K562 (cell line): ENCODE measurements around the gene RBM20. TPM values are rescaled to one million over a fixed set of nuclear protein-coding genes. Genes with fewer than 3 reads are reported as not detected.
A peak's percentile ranks its signal among the peaks of the same experiment; 100 is the strongest.

Experiments
- ATAC-seq: fragments of 200-7000 bp; cut with Tn5 transposase; 3 replicates; pipeline ENCODE4 v1.9.1; 2020; ENCODE audit warnings: moderate library complexity
- BruUV-seq: library from RNA; stranded (reverse); fragments of 400-500 nt; replicated peaks from 2 replicates; lab custom pipeline; 2021; lab: Mats Ljungman, UMichigan
- CTCF ChIA-PET: fragments of 300-600 bp; formaldehyde crosslinking; extraction: SDS; loops from one replicate; lab custom pipeline; 2021; ENCODE audit warnings: low intra/inter-chr PET ratio; lab: Yijun Ruan, JAX
- POLR2A ChIA-PET: fragments of 300-600, 350-650 bp; sonication (Branson Sonifier 250); formaldehyde crosslinking; extraction: SDS; loops from one replicate; lab custom pipeline; 2021; ENCODE audit warnings: antibody characterized with exemption, inconsistent platforms; lab: Yijun Ruan, JAX
- DNase-seq, 4 experiments: peaks; one replicate each; pipeline versions ENCODE4 v3.0.0 to v3.0.0-alpha.2; 2011 to 2018; ENCODE audit warnings: low spot score in 3 of 4, mixed read lengths in 3 of 4; ENCODE audit errors: extremely low read depth in 1 of 4
- FAIRE-seq: peaks from 2 replicates; lab custom pipeline; 2011; peaks lifted over from hg19 to GRCh38; lab: Jason Lieb, UNC
- H2AFZ ChIP-seq: 2 replicates; pipeline ENCODE4 v1.6.0; 2011; ENCODE audit warnings: low read depth, low read length, control low read depth, inconsistent platforms
- H3K27ac ChIP-seq: fragments of 200-600 bp; 3 replicates; pipeline ENCODE4 v1.8.0; 2011; ENCODE audit warnings: low read depth, mild to moderate bottlenecking, control low read depth, inconsistent platforms, low read length, moderate library complexity, mixed read lengths; ENCODE audit errors: extremely low read depth
- H3K27me3 ChIP-seq, 2 experiments: fragments of 300-600 bp in 1 of 2; 2 replicates in 1 of 2; 3 replicates in 1 of 2; pipeline versions ENCODE4 v1.6.0 to v1.8.0; 2011; ENCODE audit warnings: inconsistent platforms in 2 of 2, low read length in 2 of 2, mild to moderate bottlenecking in 1 of 2, mixed read lengths in 1 of 2, moderate library complexity in 1 of 2; ENCODE audit not compliant: control insufficient read depth in 2 of 2, insufficient read depth in 2 of 2
- H3K36me3 ChIP-seq: fragments of 300-600 bp; 3 replicates; pipeline ENCODE4 v1.8.0; 2011; ENCODE audit warnings: mild to moderate bottlenecking, low read length, inconsistent platforms; ENCODE audit not compliant: control insufficient read depth, insufficient read depth
- H3K4me1 ChIP-seq, 2 experiments: fragments of 200-600 bp in 1 of 2; replicated peaks in 1 of 2; 2 replicates in 1 of 2; 3 replicates in 1 of 2; pipeline versions ENCODE4 v1.5.1 to v1.8.0; 2011; ENCODE audit warnings: inconsistent platforms in 2 of 2, low read length in 2 of 2, mild to moderate bottlenecking in 1 of 2, mixed read lengths in 1 of 2, moderate library complexity in 1 of 2; ENCODE audit not compliant: control insufficient read depth in 2 of 2, insufficient read depth in 2 of 2
- H3K4me2 ChIP-seq: 2 replicates; pipeline ENCODE4 v1.6.1; 2011; ENCODE audit warnings: low read length, control low read depth, inconsistent platforms, mixed read lengths; ENCODE audit not compliant: insufficient read depth
- H3K4me3 ChIP-seq: fragments of 200-600 bp; sonication (generic), shearing (Covaris generic); 2 replicates; pipeline ENCODE4 v1.5.1; 2016; ENCODE audit warnings: control low read depth, inconsistent platforms
- H3K79me2 ChIP-seq: fragments of 200-600 bp; 3 replicates; pipeline ENCODE4 v1.8.0; 2011; ENCODE audit warnings: low read length, inconsistent platforms; ENCODE audit not compliant: control insufficient read depth, insufficient read depth
- H3K9ac ChIP-seq, 2 experiments: 2 replicates each; pipeline versions ENCODE4 v1.6.0 to v1.6.1; 2011; ENCODE audit warnings: low read depth in 2 of 2, low read length in 2 of 2, control low read depth in 1 of 2, inconsistent platforms in 1 of 2, mild to moderate bottlenecking in 1 of 2, mixed read lengths in 1 of 2; ENCODE audit not compliant: insufficient read depth in 1 of 2
- H3K9me1 ChIP-seq: one replicate; pipeline ENCODE4 v1.6.0; 2011; ENCODE audit warnings: inconsistent platforms, mild to moderate bottlenecking, low read length, moderate library complexity; ENCODE audit not compliant: control insufficient read depth, insufficient read depth
- H3K9me3 ChIP-seq: replicated peaks from 2 replicates; pipeline ENCODE4 v1.5.1; 2011; ENCODE audit warnings: low read depth, low read length, inconsistent platforms; ENCODE audit not compliant: control insufficient read depth, insufficient read depth
- H4K20me1 ChIP-seq: replicated peaks from 2 replicates; pipeline ENCODE4 v1.6.1; 2011; ENCODE audit warnings: low read length, inconsistent platforms, mixed read lengths; ENCODE audit not compliant: control insufficient read depth, insufficient read depth
- BCOR ChIP-seq: fragments of 450-650 bp; IDR thresholded peaks from 2 replicates; pipeline ENCODE4 v1.6.1; 2016
- DLX4 ChIP-seq: fragments of 250-450 bp; sonication (Bioruptor Pico); IDR thresholded peaks from 2 replicates; pipeline ENCODE4 v1.6.1; 2021; ENCODE audit warnings: mild to moderate bottlenecking
- EP300 ChIP-seq: IDR thresholded peaks from 2 replicates; pipeline ENCODE4 v1.6.1; 2012; ENCODE audit warnings: low read length, improper control_type of control experiment
- HDAC8 ChIP-seq: fragments of 450-650 bp; IDR thresholded peaks from 2 replicates; pipeline ENCODE4 v1.6.1; 2016; ENCODE audit warnings: mild to moderate bottlenecking, missing genetic modification characterization, moderate library complexity, missing compliant biosample characterization
- MAZ ChIP-seq, 2 experiments: fragments of 450-650 bp in 1 of 2; sonication (generic) in 1 of 2; formaldehyde crosslinking; IDR thresholded peaks in 1 of 2; conservative IDR thresholded peaks in 1 of 2; 2 replicates each; pipeline versions ENCODE4 v1.4.0 to v1.5.0; 2020; ENCODE audit warnings: mild to moderate bottlenecking in 1 of 2, missing genetic modification reagents in 1 of 2
- NUFIP1 ChIP-seq: fragments of 450-650 bp; IDR thresholded peaks from 2 replicates; pipeline ENCODE4 v1.6.1; 2018; ENCODE audit not compliant: partially characterized antibody
- ZEB2 ChIP-seq: fragments of 450-650 bp; IDR thresholded peaks from 2 replicates; pipeline ENCODE4 v1.6.1; 2016
- ZNF436 ChIP-seq: fragments of 250-450, 450-650 bp; sonication (Bioruptor Pico); formaldehyde crosslinking; IDR thresholded peaks from 2 replicates; pipeline ENCODE4 v1.7.0; 2020; ENCODE audit warnings: mild to moderate bottlenecking
- ZNF830 ChIP-seq: fragments of 250-450 bp; sonication (Bioruptor Pico); IDR thresholded peaks from 2 replicates; pipeline ENCODE4 v1.5.0; 2021; ENCODE audit warnings: mild to moderate bottlenecking
- WGBS: fragments of 100-300 bp; shearing (Covaris generic); methylation state at CpG from one replicate; pipeline ENCODE4 v1.1.6; 2016; ENCODE audit warnings: low coverage, mixed read lengths; ENCODE audit not compliant: insufficient coverage; ENCODE audit errors: missing lambda C conversion rate; 5-methylcytosine and 5-hydroxymethylcytosine counted together
- in situ Hi-C: fragments of 300-500 bp; cut with MboI; formaldehyde crosslinking; loops from 4 replicates; pipeline ENCODE4 v1.15.0; 2018; ENCODE audit warnings: inconsistent platforms, mixed read lengths
- intact Hi-C: fragments of 100-400 bp; cut with micrococcal nuclease; formaldehyde crosslinking; loops from 2 replicates; pipeline ENCODE4 v1.14.2; 2022
- polyA plus RNA-seq, 8 experiments: library from polyadenylated mRNA; depleted of rRNA in 4 of 8; stranded (reverse) in 5 of 8; unstranded in 3 of 8; fragments of >200 nt; fragmentation: Nextera tagmentation in 2 of 8; fragmentation: Illumina TruSeq in 1 of 8; extraction: Ambion mirVana in 2 of 8; extraction: Trizol in 1 of 8; gene quantifications; 2 replicates each; pipeline versions ENCODE4 v1.2.1 to v1.2.3, GENCODE V29; 2011 to 2014; ENCODE audit warnings: inconsistent platforms in 1 of 8, missing spikeins in 1 of 8
- total RNA-seq, 7 experiments: library from RNA; depleted of rRNA in 6 of 7; stranded (reverse); fragments of >200 nt in 6 of 7; fragmentation: Illumina TruSeq in 2 of 7; extraction: Trizol in 2 of 7; gene quantifications; 2 replicates each; pipeline versions ENCODE4 v1.2.1 to v1.2.3, GENCODE V29; 2011 to 2021; ENCODE audit warnings: low replicate concordance in 1 of 7
- TF ChIP-seq, protein P1 (sequence below): fragments of 450-650 bp; IDR thresholded peaks from 2 replicates; pipeline ENCODE4 v1.6.1; 2017; ENCODE audit warnings: antibody characterized with exemption

Gene RBM20
- total and polyA plus RNA-seq, 9 of the 15 experiments (the other 6 are each of a cell fraction or from before 2014, with no cell fraction given), result 0.63 to 5.7 (median 3.2) TPM

- TF ChIP-seq, protein P1, sequence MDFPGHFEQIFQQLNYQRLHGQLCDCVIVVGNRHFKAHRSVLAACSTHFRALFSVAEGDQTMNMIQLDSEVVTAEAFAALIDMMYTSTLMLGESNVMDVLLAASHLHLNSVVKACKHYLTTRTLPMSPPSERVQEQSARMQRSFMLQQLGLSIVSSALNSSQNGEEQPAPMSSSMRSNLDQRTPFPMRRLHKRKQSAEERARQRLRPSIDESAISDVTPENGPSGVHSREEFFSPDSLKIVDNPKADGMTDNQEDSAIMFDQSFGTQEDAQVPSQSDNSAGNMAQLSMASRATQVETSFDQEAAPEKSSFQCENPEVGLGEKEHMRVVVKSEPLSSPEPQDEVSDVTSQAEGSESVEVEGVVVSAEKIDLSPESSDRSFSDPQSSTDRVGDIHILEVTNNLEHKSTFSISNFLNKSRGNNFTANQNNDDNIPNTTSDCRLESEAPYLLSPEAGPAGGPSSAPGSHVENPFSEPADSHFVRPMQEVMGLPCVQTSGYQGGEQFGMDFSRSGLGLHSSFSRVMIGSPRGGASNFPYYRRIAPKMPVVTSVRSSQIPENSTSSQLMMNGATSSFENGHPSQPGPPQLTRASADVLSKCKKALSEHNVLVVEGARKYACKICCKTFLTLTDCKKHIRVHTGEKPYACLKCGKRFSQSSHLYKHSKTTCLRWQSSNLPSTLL, result no peak
- TF ChIP-seq ZNF436 (peak; percentile 91), BCOR (peak; percentile 91), HDAC8 (tag) (no peak), DLX4 (CRISPR knock-in tag) (no peak)
Observed at GRCh38 chr10:110771486-110771885, 127.3 kb downstream of the RBM20 start (continued).

GRCh38 chr10:110771991-110772390 is 127.9 kb downstream of the RBM20 start:
- TF ChIP-seq ZEB2 (no peak), NUFIP1 (no peak), EP300 (no peak), MAZ (CRISPR knock-in tag; conservative IDR thresholded peaks at IDR 0.05 in 1 of 2, IDR thresholded peaks at IDR 0.05 in 1 of 2) (no peak), ZNF830 (no peak)
- TF ChIP-seq, all 486 proteins: peak for 0
- no peaks in the 10 kb centered on the region for H3K9me3 ChIP-seq
- no peaks in the 10 kb centered on the region for H3K27me3 ChIP-seq
- ChIA-PET POLR2A (interaction anchor here (0.7 kb wide), 1 partner anchor 900 kb away, joined by 3 read pairs; no protein-coding TSS in a partner anchor), CTCF (no interaction called here)
- in situ Hi-C loops (no loop called here), intact Hi-C loops (loop anchor here (10.0 kb wide), 1 partner anchor 457 kb away; no protein-coding TSS in a partner anchor)
- H2AFZ ChIP-seq, result no peak overlapping the region
- H3K27ac ChIP-seq, result no peak overlapping the region; the same call in 2 of the 3 replicates
- no peaks in the 10 kb centered on the region for H3K36me3 ChIP-seq
- H3K4me1 ChIP-seq, result peaks cover 9 to 43% of the 10 kb centered on the region in 2 experiments; a peak in 4 of 5 replicates
- WGBS, result 79% methylated on average over 4 of the region's 4 CpGs
- no peak overlapping the region for H3K4me3 ChIP-seq
- H3K9me1 ChIP-seq, result no peaks in the 10 kb centered on the region
- DNase-seq (no peak), ATAC-seq (no peak), FAIRE-seq (no peak)
- peaks cover 35% of the 10 kb centered on the region; the same call in 2 of the 3 replicates for H3K79me2 ChIP-seq
- no peak overlapping the region for H3K4me2 ChIP-seq
- H3K9ac ChIP-seq, result no peak overlapping the region
- no peaks in the 10 kb centered on the region for H4K20me1 ChIP-seq
- no TSS peak for BruUV-seq
